ENCODE measurements around the gene SLC22A31.
"Not testable (repeated sequence)": the region's sequence is repeated elsewhere in the genome, so short reads cannot be mapped to it uniquely, and the experiment has no call there.

Gene SLC22A31

GRCh38 chr16:89174055-89174827 is 26.1 kb downstream of the SLC22A31 start:
- FAIRE-seq: no peak
- TF ChIP-seq POLR2A (IDR thresholded peaks at IDR 0.05; ENCODE audit: low read depth, low read length): no peak
- DNase-seq (ENCODE audit: insufficient read length, low spot score): no peak

GRCh38 chr16:89173174-89173921 is 27.0 kb downstream of the SLC22A31 start:
- no peak for FAIRE-seq
- no peak for TF ChIP-seq POLR2A (IDR thresholded peaks at IDR 0.05; ENCODE audit: low read depth, low read length)
- no peak for DNase-seq (ENCODE audit: insufficient read length, low spot score)

GRCh38 chr16:89172528-89173173 is 27.7 kb downstream of the SLC22A31 start:
- DNase-seq (ENCODE audit: insufficient read length, low spot score): no peak
- TF ChIP-seq POLR2A (IDR thresholded peaks at IDR 0.05; ENCODE audit: low read depth, low read length): no peak
- FAIRE-seq: no peak

GRCh38 chr16:89172171-89172527 is 28.2 kb downstream of the SLC22A31 start:
- no peak for TF ChIP-seq POLR2A (IDR thresholded peaks at IDR 0.05; ENCODE audit: low read depth, low read length)
- no peak for DNase-seq (ENCODE audit: insufficient read length, low spot score)
- no peak for FAIRE-seq

- TF ChIP-seq POLR2A (IDR thresholded peaks at IDR 0.05; ENCODE audit: low read depth, low read length): no peak
- peak; percentile 92 for DNase-seq (ENCODE audit: insufficient read length, low spot score)
- FAIRE-seq: no peak
Observed at GRCh38 chr16:89171216-89172170, 28.8 kb downstream of the SLC22A31 start, which contains the start of gene CDH15. CDH15 (plus strand) TSS chr16:89171748; CDS start chr16:89171832, 84 bp downstream.

- FAIRE-seq (no peak), DNase-seq (ENCODE audit: insufficient read length, low spot score) (no peak)
- TF ChIP-seq POLR2A (IDR thresholded peaks at IDR 0.05; ENCODE audit: low read depth, low read length): no peak
Observed at GRCh38 chr16:89170346-89171215, 29.8 kb downstream of the SLC22A31 start.

- no peak for DNase-seq (ENCODE audit: insufficient read length, low spot score)
- FAIRE-seq: no peak
- TF ChIP-seq POLR2A (IDR thresholded peaks at IDR 0.05; ENCODE audit: low read depth, low read length): no peak
Observed at GRCh38 chr16:89169778-89170177, 30.6 kb downstream of the SLC22A31 start.

- no peak for TF ChIP-seq POLR2A (IDR thresholded peaks at IDR 0.05; ENCODE audit: low read depth, low read length)
- FAIRE-seq (no peak), DNase-seq (ENCODE audit: insufficient read length, low spot score) (no peak)
Observed at GRCh38 chr16:89168381-89169189, 31.8 kb downstream of the SLC22A31 start.

- no peak for TF ChIP-seq POLR2A (IDR thresholded peaks at IDR 0.05; ENCODE audit: low read depth, low read length)
- DNase-seq (ENCODE audit: insufficient read length, low spot score): peak; percentile 94
- no peak for FAIRE-seq
Observed at GRCh38 chr16:89167425-89167941, 32.9 kb downstream of the SLC22A31 start.

- TF ChIP-seq POLR2A (IDR thresholded peaks at IDR 0.05; ENCODE audit: low read depth, low read length): no peak
- no peak for DNase-seq (ENCODE audit: insufficient read length, low spot score)
- no peak for FAIRE-seq
Observed at GRCh38 chr16:89166696-89167424, 33.5 kb downstream of the SLC22A31 start.

GRCh38 chr16:89165681-89165979 is 34.7 kb downstream of the SLC22A31 start:
- not testable (repeated sequence) for DNase-seq (ENCODE audit: insufficient read length, low spot score); FAIRE-seq
